HuH-7 (cell line): ENCODE data around the gene DHDDS.
"Not testable (repeated sequence)": the region's sequence is repeated elsewhere in the genome, so short reads cannot be mapped to it uniquely, and the experiment has no call there.

Experiments used
- DNase-seq: peaks from one replicate; pipeline ENCODE4 v3.0.0; 2011; ENCODE audit warnings: low spot score

DHDDS gene

GRCh38 chr1:26431979-26432695, at the start of gene DHDDS:
DHDDS (plus strand) TSS chr1:26432321; CDS start chr1:26432946, 625 bp downstream.
- peak; percentile 91 for DNase-seq

GRCh38 chr1:26384076-26384475, 48.0 kb upstream of the DHDDS start:
- no peak for DNase-seq

- not testable (repeated sequence) for DNase-seq
Observed at GRCh38 chr1:26385063-26385462, 47.1 kb upstream of the DHDDS start.

- DNase-seq, result no peak
Observed at GRCh38 chr1:26387447-26387846, 44.7 kb upstream of the DHDDS start.

GRCh38 chr1:26388791-26389445, 43.2 kb upstream of the DHDDS start:
- DNase-seq, result no peak

- DNase-seq, result no peak
Observed at GRCh38 chr1:26389604-26390247, 42.4 kb upstream of the DHDDS start.

- DNase-seq, result peak; percentile 54
Observed at GRCh38 chr1:26391450-26391849, 40.7 kb upstream of the DHDDS start.

- DNase-seq, result no peak
Observed at GRCh38 chr1:26395754-26396153, 36.4 kb upstream of the DHDDS start.

- DNase-seq, result no peak
Observed at GRCh38 chr1:26399034-26399433, 33.1 kb upstream of the DHDDS start.

- no peak for DNase-seq
Observed at GRCh38 chr1:26401891-26402290, 30.2 kb upstream of the DHDDS start.

- DNase-seq, result no peak
Observed at GRCh38 chr1:26403656-26404055, 28.5 kb upstream of the DHDDS start.

- DNase-seq, result no peak
Observed at GRCh38 chr1:26404641-26405040, 27.5 kb upstream of the DHDDS start.

- DNase-seq, result no peak
Observed at GRCh38 chr1:26405281-26405915, 26.7 kb upstream of the DHDDS start.

- DNase-seq, result peak; percentile 81
Observed at GRCh38 chr1:26408604-26409003, 23.5 kb upstream of the DHDDS start.

GRCh38 chr1:26409191-26409807, 22.8 kb upstream of the DHDDS start:
- DNase-seq, result no peak

GRCh38 chr1:26410706-26411623, 21.2 kb upstream of the DHDDS start, which contains the start of gene LIN28A:
LIN28A (plus strand) TSS chr1:26410817; CDS start chr1:26410892, 75 bp downstream.
- DNase-seq, result no peak

GRCh38 chr1:26411624-26412074, 20.5 kb upstream of the DHDDS start:
- DNase-seq, result no peak

- DNase-seq, result no peak
Observed at GRCh38 chr1:26412180-26412840, 19.8 kb upstream of the DHDDS start.

GRCh38 chr1:26413031-26413430, 19.1 kb upstream of the DHDDS start:
- no peak for DNase-seq

- peak; percentile 82 for DNase-seq
Observed at GRCh38 chr1:26417111-26417759, 14.9 kb upstream of the DHDDS start.
